SIG-M5 (cell line): ENCODE results near the gene PEAK1.

Experiments used
- DNase-seq: peaks from one replicate; lab custom pipeline; 2025; lab: John Stamatoyannopoulos, UW

Gene PEAK1

GRCh38 chr15:77057685-77058084 lies 362.2 kb downstream of the PEAK1 start:
- DNase-seq = no peak

DNA sequence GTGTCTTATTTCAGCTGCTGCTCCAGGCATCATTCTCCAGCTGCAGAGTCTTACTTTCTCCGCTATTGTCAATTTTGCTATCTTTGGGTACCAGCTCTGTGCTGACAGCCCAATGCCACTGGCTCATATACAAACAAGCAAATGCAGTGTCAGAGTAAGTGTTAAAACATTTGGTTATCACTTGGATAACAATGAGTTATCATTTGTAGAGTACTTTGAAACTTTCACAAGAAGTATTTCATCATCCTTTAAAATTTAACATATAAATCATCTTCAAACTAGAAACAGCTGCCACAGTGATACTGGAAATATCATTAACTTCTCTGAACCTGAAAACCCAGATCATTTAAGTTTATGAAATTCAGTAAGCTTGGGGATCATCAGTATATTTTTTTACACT lies 362.8 kb downstream of the PEAK1 start:
- no peak for DNase-seq

- DNase-seq = no peak
These were observed 366.2 kb downstream of the PEAK1 start for GRCh38 chr15:77053709-77054108.

- DNase-seq = no peak
These were observed 367.3 kb downstream of the PEAK1 start for GRCh38 chr15:77052556-77052955.
